ENCODE data around the gene SIL1.
"Not testable (repeated sequence)": the region's sequence is repeated elsewhere in the genome, so short reads cannot be mapped to it uniquely, and the experiment has no call there.

Gene SIL1

DNA sequence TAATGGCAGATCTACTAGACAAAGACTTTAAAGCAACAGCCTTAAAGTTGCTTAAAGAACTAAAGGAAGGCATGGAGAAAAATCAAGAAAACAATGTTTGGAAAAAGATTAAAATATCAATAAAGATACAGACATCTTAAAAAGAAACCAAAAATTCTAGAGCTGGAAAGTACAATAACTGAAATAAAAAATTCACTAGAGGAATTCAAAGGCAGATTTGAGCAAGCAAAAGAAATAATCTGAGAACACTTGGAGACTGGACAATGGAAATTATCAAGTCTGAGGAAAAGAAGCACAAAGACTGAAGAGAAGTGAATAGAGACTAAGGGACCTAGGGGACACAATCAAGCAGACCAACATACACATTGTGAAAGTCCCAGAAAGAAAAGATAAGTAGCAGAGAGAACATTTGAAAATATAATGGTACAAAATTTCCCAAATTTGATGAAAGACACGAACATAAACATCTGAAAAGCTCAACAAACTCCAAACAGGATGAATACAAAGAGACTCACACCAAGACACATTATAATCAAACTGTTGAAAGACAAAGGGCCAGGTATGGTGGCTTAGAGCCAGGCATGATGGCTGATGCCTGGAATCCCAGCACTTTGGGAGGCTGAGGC is 26.3 kb downstream of the SIL1 start:
- no peak for DNase-seq

- DNase-seq: no peak
Observed at GRCh38 chr5:139167952-139168720, 30.0 kb downstream of the SIL1 start.

DNA sequence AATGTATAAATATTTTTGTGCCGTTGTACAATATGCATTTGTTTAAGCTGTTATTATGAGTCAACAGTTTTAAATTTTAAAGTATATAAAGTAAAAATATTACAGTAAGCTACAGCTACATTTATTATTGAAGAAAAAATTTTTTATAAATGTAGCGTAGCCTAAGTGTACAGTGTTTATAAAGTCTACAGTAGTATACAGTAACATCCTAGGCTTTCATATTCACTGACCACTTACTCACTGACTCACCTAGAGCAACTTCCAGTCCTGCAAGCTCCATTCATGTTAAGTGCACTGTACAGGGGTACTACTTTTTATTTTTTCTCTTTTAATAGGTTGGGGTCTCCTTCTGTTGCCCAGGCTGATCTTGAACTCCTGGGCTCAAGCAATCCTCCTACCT is 30.6 kb downstream of the SIL1 start:
- no peak for DNase-seq

DNA sequence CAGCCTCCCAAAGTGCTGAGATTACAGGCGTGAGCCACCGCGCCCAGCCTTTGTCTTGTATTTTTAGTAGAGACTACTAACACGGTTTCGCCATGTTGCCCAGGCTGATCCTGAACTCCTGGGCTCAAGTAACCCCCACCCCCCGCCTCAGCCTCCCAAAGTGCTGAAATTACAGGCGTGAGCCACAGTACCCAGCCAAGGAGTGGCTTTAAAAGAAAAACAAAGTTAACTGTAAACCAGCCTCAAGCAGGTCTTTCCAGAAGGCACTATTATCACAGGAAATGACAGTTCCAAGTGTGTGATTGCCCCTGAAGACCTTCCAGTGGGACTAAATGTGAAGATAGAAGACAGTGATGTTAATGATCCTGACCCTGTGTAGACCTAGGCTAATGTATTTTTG is 31.1 kb downstream of the SIL1 start:
- DNase-seq: no peak

- not testable (repeated sequence) for DNase-seq
Observed at GRCh38 chr5:139164897-139165296, 33.3 kb downstream of the SIL1 start.

DNA sequence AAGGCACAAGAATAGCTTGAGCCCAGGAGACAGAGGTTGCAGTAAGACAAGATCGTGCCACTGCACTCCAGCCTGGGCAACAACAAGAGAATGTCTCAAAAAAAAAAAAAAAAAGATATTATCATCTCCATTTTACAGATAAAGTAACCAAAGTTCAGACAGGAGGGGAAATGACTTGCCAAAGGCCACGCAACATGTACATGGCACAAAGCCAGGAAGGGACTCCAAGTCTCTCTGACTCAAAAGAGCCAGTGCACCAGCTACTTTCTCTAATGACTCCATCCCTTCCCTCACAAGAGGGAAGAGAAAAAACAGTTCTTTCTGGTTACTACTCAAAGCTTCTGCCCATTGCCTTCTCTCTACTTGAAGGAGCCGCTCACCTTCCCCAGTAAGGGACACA is 34.1 kb downstream of the SIL1 start:
- DNase-seq: peak; percentile 15

- DNase-seq: no peak
Observed at GRCh38 chr5:139162448-139162847, 35.7 kb downstream of the SIL1 start.

- DNase-seq: no peak
Observed at GRCh38 chr5:139158791-139159190, 39.4 kb downstream of the SIL1 start.

DNA sequence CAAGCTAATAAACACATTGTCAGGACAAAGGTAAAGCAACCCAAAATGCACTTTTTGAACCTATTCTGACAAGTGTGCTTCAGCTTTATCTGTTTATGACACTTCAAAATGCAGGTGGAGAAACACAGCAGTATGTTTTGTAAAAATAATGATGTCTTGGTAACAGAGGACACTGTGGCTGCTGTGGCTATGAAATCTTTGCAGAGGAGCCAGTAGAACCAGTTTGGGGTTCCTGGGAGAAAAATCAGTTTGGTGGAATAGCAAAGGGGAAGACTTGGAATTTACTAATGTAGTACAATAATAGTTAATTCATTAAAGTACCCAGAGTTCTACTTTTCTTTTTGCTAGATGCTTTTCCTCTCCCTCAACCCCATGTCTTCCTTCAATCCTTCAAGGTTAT is 40.6 kb downstream of the SIL1 start:
- no peak for DNase-seq

DNA sequence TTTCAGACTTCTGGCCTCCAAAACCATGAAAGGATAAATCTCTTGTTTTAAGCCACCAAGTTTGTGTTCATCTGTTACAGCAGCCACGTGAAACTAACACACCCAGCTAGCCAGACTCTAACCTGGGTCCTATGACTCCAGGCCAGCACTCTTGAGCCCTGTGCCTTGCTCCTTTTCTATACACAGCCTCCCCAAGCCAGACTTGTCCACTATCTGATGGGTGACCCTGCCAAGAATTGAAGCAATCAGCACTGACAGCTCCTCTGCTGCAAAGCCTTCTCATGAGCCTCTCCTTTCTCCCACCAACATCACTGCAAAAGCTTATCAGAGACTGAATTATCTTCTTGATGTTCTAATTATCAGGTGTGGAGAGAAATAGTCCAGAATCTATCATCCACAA is 41.4 kb downstream of the SIL1 start:
- DNase-seq: no peak

DNA sequence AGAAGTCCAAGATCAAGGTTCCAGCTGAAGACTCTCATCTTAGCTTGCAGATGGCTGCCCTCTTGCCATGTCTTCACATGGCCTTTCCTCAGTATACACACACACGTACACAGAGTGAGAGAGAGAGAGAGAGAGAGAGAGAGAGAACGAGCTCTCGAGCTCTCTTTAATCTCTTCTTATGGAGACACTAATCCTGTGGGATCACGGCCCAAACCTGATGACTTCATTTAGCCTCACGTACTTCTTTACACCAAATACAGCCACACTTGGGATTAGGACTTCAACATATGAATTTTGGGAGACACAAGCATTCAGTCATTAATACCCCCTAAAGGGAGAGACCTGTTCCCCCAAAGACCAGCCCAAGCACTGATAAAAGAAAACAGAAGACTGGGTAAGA is 42.8 kb downstream of the SIL1 start:
- no peak for DNase-seq

DNA sequence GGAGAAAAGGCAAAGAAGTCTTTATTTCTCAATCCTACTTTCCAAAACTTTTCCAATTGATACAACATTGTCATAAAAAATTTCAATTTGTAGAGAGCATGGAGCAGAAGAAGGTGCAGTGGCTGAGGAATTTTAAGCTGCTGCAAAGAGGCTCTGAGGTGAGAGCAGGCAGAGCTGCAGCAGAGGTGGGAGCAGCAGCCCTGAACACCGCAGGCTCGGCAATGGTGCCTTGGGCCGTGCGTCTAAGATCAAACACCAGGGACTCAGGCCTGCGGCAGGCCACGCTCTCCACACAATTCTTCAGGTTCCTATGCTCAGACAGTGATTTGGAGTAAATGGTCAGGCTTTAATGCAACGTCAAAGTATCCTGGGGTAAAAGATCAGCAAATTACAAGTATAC is 46.3 kb downstream of the SIL1 start:
- no peak for DNase-seq

GRCh38 chr5:139150367-139150999 is 47.7 kb downstream of the SIL1 start:
- no peak for DNase-seq

DNA sequence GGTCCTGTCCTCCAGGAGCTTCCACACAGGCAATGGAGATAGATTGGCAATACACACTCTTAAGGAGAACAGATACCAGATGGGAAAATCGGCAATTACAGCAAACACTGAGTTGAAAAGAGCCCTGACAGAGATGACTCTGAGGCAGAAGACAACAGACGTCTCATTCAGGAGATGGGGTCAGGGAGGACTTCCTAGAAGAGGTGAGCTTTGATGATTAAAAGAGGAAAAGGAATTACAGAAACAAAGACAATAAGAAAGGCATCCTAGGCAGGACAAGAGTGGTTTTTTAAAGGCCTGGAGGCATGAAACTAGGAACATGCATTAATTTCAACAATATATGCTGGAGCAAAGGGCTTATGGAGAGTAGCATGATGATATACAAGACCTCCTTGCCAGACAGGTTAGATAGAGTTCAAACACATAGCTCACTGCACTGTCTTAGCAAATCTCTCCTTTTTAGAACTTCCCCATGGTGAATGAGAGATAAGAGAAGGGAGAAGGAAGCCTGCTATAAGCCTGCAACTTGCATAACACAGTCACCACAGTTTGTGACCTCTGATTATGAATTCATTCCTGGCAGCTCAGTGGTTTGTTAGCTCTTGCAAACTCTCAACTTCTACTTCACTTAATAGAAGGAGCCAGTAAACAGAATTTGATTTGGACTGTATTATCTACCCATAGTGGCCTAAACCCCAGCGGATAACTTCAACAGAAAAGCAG is 48.5 kb downstream of the SIL1 start:
- no peak for DNase-seq

- no peak for DNase-seq
Observed at GRCh38 chr5:139148986-139149385, 49.2 kb downstream of the SIL1 start.

DNA sequence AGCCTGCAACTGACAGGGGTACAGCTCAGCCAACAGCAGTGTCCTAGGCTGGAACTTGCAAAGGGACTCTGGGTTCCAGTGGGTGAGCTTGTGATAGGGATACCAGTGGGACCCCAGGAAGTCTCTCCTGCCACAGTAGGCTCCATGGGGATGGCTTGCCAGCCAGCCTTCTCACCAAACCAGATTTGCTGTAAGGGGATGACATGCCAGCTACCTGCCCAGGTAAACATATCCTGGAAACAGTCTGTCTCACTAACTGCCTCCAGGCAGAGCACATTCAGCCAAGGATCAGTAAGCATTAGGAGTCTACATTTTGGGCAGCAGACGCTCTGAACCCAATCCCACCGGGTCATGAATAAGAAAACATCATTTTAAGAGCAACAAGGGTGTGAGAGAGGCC is 49.9 kb downstream of the SIL1 start:
- DNase-seq: no peak

GRCh38 chr5:139147483-139148087 is 50.6 kb downstream of the SIL1 start:
- DNase-seq: no peak

GRCh38 chr5:139146809-139147482 is 51.2 kb downstream of the SIL1 start:
- DNase-seq: peak; percentile 15

GRCh38 chr5:139141446-139142204 is 56.5 kb downstream of the SIL1 start:
- no peak for DNase-seq

DNA sequence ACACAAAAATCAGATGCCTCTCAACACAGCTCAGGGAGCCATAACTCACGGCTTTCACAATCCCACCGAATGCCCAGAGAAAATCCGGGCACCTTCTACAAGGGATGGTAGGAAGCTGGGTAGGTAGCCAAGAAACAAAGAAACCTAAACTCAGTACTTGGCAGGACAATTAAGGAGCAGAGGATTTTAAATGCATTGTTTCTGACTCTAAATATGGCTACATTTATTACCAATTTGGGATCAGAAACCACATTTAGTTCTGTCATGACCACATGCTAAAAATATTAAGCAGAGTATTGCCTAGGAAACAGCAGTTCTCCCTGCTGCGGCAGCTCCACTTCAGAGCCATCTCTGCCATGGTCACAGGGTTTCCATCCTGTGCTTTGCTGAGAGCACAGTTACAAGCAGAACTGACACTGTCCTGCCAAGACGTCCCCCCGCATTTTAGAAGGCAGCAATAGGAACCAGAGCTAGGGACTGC is 57.5 kb downstream of the SIL1 start:
- DNase-seq: no peak

GRCh38 chr5:139138809-139139208 is 59.4 kb downstream of the SIL1 start:
- no peak for DNase-seq

- no peak for DNase-seq
Observed at GRCh38 chr5:139138109-139138508, 60.1 kb downstream of the SIL1 start.

All from activated CD4-positive, alpha-beta T cell treated with anti-CD3 and anti-CD28 coated beads, Interleukin-2, Interleukin-6, amounts not matched to agents 100 ng/mL and 50 ng/mL, durations not matched to agents 16 hours and 8 hours (primary cell).